ENCODE measurements around the gene LTC4S.
A peak's percentile ranks its signal among the peaks of the same experiment; 100 is the strongest.

Gene LTC4S

GRCh38 chr5:179812135-179812825 is 18.5 kb downstream of the LTC4S start:
- no peak for DNase-seq

- no peak for DNase-seq
Measured at GRCh38 chr5:179812997-179813607, 19.3 kb downstream of the LTC4S start.

- no peak for DNase-seq
Measured at GRCh38 chr5:179814090-179814489, 20.3 kb downstream of the LTC4S start.

GRCh38 chr5:179815491-179816249 is 21.9 kb downstream of the LTC4S start:
- no peak for DNase-seq

GRCh38 chr5:179816401-179816795 is 22.6 kb downstream of the LTC4S start:
- DNase-seq, result no peak

GRCh38 chr5:179816796-179817469 is 23.1 kb downstream of the LTC4S start:
- peak in 1 of 2 donors; percentile 13 for DNase-seq

GRCh38 chr5:179817470-179817840 is 23.7 kb downstream of the LTC4S start:
- DNase-seq, result no peak

- no peak for DNase-seq
Measured at GRCh38 chr5:179817890-179818745, 24.3 kb downstream of the LTC4S start.

GRCh38 chr5:179818746-179819295 is 25.0 kb downstream of the LTC4S start:
- DNase-seq, result peak; percentile 90 to 93

- DNase-seq, result peak; percentile 47 to 80
Measured at GRCh38 chr5:179819296-179820126, 25.7 kb downstream of the LTC4S start.

- DNase-seq, result no peak
Measured at GRCh38 chr5:179820127-179820482, 26.3 kb downstream of the LTC4S start.

- DNase-seq, result peak; percentile 63
Measured at GRCh38 chr5:179820483-179821297, 26.9 kb downstream of the LTC4S start, which contains the start of gene SQSTM1. Gene SQSTM1, plus strand, starts transcription at chr5:179820905. Its CDS starts 32 bp downstream, at chr5:179820937.

- peak; percentile 68 to 76 for DNase-seq
Measured at GRCh38 chr5:179821298-179822058, 27.7 kb downstream of the LTC4S start.

- no peak for DNase-seq
Measured at GRCh38 chr5:179822059-179822432, 28.3 kb downstream of the LTC4S start.

- no peak for DNase-seq
Measured at GRCh38 chr5:179822444-179822990, 28.7 kb downstream of the LTC4S start.

- DNase-seq, result no peak
Measured at GRCh38 chr5:179823937-179824744, 30.4 kb downstream of the LTC4S start.

GRCh38 chr5:179824745-179825112 is 30.9 kb downstream of the LTC4S start:
- DNase-seq, result no peak

GRCh38 chr5:179825655-179826182 is 31.9 kb downstream of the LTC4S start:
- no peak for DNase-seq

Measured in bone marrow (tissue), 2 donors.